ENCODE data around the gene RNF130. TPM values are rescaled to one million over a fixed set of nuclear protein-coding genes. Genes with fewer than 3 reads are reported as not detected.
"Not testable (repeated sequence)": the region's sequence is repeated elsewhere in the genome, so short reads cannot be mapped to it uniquely, and the experiment has no call there.

The RNF130 gene
- total RNA-seq, 1 donor from 2014 or later, result 7.7 TPM

GRCh38 chr5:180098991-180099732 is 27.6 kb upstream of the RNF130 start:
- Mint-ChIP-seq H3K4me3 (no peak overlapping the region), H3K4me1 (ENCODE audit: low read depth) (no peaks in the 10 kb centered on the region), H3K27ac (no peak overlapping the region), H3K9me3 (no peaks in the 10 kb centered on the region), H3K36me3 (ENCODE audit: low read depth) (no peaks in the 10 kb centered on the region), H3K27me3 (ENCODE audit: insufficient read depth) (peaks cover 3% of the 10 kb centered on the region)
- intact Hi-C loops (cut with micrococcal nuclease), result no loop called here
- no peak for DNase-seq (ENCODE audit: low spot score)

DNA sequence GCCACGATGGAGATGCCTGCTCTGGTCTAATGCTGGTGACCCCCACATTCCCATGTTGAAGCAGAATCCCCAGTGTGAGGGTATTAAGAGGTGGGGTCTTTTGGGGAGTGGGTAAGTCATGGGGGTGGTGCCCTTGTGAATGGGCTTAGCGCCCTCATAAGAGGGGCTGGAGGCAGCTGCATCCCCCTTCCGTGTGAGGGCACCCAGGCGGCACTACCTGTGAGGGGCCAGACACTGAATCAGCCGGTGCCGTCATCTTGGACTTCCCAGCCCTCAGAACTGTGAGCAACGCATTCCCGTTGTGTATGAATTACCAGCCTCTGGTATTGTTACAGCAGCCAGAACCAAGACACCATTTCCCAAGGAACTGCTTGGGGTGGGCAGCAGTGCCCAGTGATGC is 27.0 kb upstream of the RNF130 start:
- peaks cover 3% of the 10 kb centered on the region for H3K27me3 Mint-ChIP-seq (ENCODE audit: insufficient read depth)
- H3K9me3 Mint-ChIP-seq, result no peaks in the 10 kb centered on the region
- intact Hi-C loops (cut with micrococcal nuclease), result no loop called here
- no peaks in the 10 kb centered on the region for H3K36me3 Mint-ChIP-seq (ENCODE audit: low read depth)
- no peak overlapping the region for H3K4me3 Mint-ChIP-seq
- no peak for DNase-seq (ENCODE audit: low spot score)
- H3K27ac Mint-ChIP-seq, result no peak overlapping the region
- H3K4me1 Mint-ChIP-seq (ENCODE audit: low read depth), result no peaks in the 10 kb centered on the region

GRCh38 chr5:180097926-180098325 is 26.4 kb upstream of the RNF130 start:
- Mint-ChIP-seq H3K27ac (no peak overlapping the region), H3K4me1 (ENCODE audit: low read depth) (no peaks in the 10 kb centered on the region), H3K27me3 (ENCODE audit: insufficient read depth) (peaks cover 5% of the 10 kb centered on the region), H3K36me3 (ENCODE audit: low read depth) (no peaks in the 10 kb centered on the region), H3K9me3 (no peaks in the 10 kb centered on the region), H3K4me3 (no peak overlapping the region)
- DNase-seq (ENCODE audit: low spot score), result no peak
- intact Hi-C loops (cut with micrococcal nuclease), result no loop called here

DNA sequence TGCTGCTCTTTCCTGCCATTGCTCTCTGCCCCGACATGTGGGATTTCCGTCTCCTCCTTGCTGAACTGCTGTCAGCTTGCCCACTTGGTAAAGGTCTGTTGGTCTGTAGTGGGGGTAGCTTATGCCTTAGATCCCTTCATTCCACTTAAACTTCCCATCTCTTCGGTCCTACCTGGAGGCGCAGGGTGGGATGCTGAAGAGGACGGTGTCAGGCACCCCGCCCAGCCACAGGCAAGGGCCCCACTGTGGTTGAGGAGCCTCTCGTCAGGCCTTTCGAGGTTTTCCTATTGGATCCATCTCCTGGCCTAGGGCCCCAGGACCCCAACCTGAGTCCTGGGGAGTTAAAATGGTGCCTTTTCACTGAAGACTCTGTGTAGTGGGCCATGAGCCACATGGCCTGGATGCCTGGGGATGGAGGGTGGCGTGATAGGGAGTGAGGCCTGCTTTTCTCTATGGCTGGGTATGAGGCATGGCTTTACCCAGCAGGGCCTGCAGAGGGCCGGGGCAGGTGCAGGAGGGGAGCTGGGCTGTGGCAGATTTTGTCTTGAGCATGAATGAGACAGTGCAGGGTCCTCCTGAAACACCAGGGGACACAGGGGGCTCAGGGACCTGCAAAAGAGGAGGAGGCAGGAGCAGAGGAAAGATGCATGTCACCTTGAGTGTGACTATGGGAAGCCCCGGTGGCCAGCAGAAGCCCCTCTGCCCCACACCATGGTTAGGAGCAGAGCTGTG is 25.8 kb upstream of the RNF130 start:
- no peak overlapping the region for H3K27ac Mint-ChIP-seq
- H3K9me3 Mint-ChIP-seq, result no peaks in the 10 kb centered on the region
- no peaks in the 10 kb centered on the region for H3K36me3 Mint-ChIP-seq (ENCODE audit: low read depth)
- intact Hi-C loops (cut with micrococcal nuclease), result no loop called here
- H3K4me3 Mint-ChIP-seq, result no peak overlapping the region
- DNase-seq (ENCODE audit: low spot score), result no peak
- peaks cover 5% of the 10 kb centered on the region for H3K27me3 Mint-ChIP-seq (ENCODE audit: insufficient read depth)
- no peaks in the 10 kb centered on the region for H3K4me1 Mint-ChIP-seq (ENCODE audit: low read depth)

GRCh38 chr5:180096616-180097015 is 25.1 kb upstream of the RNF130 start:
- Mint-ChIP-seq H3K9me3 (no peaks in the 10 kb centered on the region), H3K4me1 (ENCODE audit: low read depth) (no peaks in the 10 kb centered on the region), H3K36me3 (ENCODE audit: low read depth) (no peaks in the 10 kb centered on the region), H3K27ac (no peak overlapping the region), H3K4me3 (no peak overlapping the region), H3K27me3 (ENCODE audit: insufficient read depth) (peaks cover 5% of the 10 kb centered on the region)
- intact Hi-C loops (cut with micrococcal nuclease), result no loop called here
- no peak for DNase-seq (ENCODE audit: low spot score)

DNA sequence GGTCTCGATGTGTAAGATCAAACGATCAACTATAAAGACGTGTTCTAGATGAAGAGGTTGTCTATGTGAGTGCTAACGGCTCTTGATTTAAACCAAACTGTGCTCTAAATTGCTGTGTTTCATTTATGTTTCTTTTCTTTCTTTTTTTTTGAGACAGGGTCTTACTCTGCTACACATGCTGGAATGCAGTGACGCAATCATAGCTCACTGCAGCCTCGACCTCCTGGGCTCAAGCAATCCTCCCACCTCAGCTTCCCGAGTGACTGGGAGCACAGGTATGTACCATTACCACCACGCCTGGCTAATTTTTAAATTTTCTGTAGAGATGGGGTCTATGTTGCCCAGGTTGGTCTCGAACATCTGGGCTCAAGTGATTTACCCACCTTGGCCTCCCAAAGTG is 24.0 kb upstream of the RNF130 start:
- DNase-seq (ENCODE audit: low spot score), result no peak
- intact Hi-C loops (cut with micrococcal nuclease), result no loop called here
- Mint-ChIP-seq H3K27ac (no peak overlapping the region), H3K36me3 (ENCODE audit: low read depth) (no peaks in the 10 kb centered on the region), H3K9me3 (no peaks in the 10 kb centered on the region), H3K4me1 (ENCODE audit: low read depth) (no peaks in the 10 kb centered on the region), H3K4me3 (no peak overlapping the region), H3K27me3 (ENCODE audit: insufficient read depth) (peaks cover 8% of the 10 kb centered on the region)

- peaks cover 4% of the 10 kb centered on the region for H3K4me1 Mint-ChIP-seq (ENCODE audit: low read depth)
- no peaks in the 10 kb centered on the region for H3K36me3 Mint-ChIP-seq (ENCODE audit: low read depth)
- H3K27me3 Mint-ChIP-seq (ENCODE audit: insufficient read depth), result peaks cover 11% of the 10 kb centered on the region
- no peak overlapping the region for H3K27ac Mint-ChIP-seq
- DNase-seq (ENCODE audit: low spot score), result no peak
- H3K9me3 Mint-ChIP-seq, result no peaks in the 10 kb centered on the region
- no peak overlapping the region for H3K4me3 Mint-ChIP-seq
- intact Hi-C loops (cut with micrococcal nuclease), result loop anchor here (5.0 kb wide), 1 partner anchor 187 kb away; the partner anchor contains the start of gene TBC1D9B
Observed at GRCh38 chr5:180093651-180094382, 22.3 kb upstream of the RNF130 start.

DNA sequence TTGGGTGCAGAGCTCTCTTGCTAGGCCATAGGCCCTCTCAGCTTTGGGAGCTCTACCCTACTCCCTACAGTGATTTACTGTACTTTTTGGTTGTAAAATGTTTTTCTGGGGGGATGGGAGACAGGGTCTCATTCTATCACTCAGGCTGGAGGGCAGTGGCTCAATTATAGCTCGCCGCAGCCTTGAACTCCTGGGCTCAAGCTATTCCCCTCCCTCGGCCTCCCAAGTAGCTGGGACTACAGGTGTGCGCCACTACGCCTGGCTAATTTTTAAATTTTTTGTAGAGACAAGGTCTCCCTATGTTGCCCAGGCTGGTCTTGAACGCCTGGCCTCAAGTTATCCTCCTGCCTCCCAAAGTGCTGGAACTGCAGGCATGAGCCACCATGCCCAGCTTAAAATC is 21.7 kb upstream of the RNF130 start:
- DNase-seq (ENCODE audit: low spot score), result no peak
- H3K36me3 Mint-ChIP-seq (ENCODE audit: low read depth), result no peaks in the 10 kb centered on the region
- peaks cover 4% of the 10 kb centered on the region for H3K4me1 Mint-ChIP-seq (ENCODE audit: low read depth)
- H3K9me3 Mint-ChIP-seq, result no peaks in the 10 kb centered on the region
- no peak overlapping the region for H3K4me3 Mint-ChIP-seq
- H3K27ac Mint-ChIP-seq, result no peak overlapping the region
- intact Hi-C loops (cut with micrococcal nuclease), result loop anchor here (5.0 kb wide), 1 partner anchor 186 kb away; the partner anchor contains the start of gene TBC1D9B
- H3K27me3 Mint-ChIP-seq (ENCODE audit: insufficient read depth), result peaks cover 11% of the 10 kb centered on the region

DNA sequence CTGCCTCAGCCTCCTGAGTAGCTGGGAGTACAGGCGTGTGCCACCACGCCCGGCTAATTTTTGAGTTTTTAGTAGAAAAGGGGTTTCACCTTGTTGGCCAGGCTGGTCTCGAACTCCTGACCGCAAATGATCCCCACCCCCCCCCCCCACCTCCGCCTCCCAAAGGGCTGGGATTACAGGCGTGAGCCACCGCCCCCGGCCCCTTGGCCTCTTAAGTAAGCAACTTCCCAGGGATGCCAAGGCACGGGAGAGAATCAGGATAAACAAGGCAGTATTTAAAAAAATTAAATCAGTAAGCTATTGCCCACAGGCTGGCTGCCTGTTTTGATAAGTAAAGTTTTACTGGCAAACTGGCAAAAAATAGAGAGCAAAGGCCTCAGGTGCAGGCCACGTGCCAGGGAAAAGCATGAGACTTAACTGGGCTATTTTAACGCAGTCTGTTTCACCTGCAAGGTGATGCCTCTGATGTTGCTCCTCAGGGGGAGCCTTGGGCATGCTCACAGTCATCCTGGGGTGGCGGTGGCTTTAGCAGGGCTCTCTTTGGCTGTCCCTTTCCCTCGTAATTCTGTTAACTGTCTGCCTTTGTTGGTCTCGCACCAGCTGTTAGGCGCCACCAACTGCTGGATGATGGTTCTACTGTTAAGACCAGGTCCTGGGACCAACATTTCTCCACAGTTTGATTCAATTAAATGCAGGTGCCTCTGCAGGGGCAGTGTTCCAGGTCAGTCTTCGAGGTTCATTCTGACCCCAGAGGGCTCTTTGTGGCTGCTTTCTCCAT is 19.4 kb upstream of the RNF130 start:
- H3K27ac Mint-ChIP-seq, result no peak overlapping the region
- intact Hi-C loops (cut with micrococcal nuclease), result loop anchor here (1.0 to 5.0 kb wide), 4 partner anchors 20 to 328 kb away; partner anchors contain the start of genes RNF130 and TBC1D9B
- H3K36me3 Mint-ChIP-seq (ENCODE audit: low read depth), result no peaks in the 10 kb centered on the region
- peaks cover 12% of the 10 kb centered on the region for H3K27me3 Mint-ChIP-seq (ENCODE audit: insufficient read depth)
- no peak for DNase-seq (ENCODE audit: low spot score)
- H3K4me3 Mint-ChIP-seq, result peak overlapping the region; percentile 53
- peaks cover 4% of the 10 kb centered on the region for H3K4me1 Mint-ChIP-seq (ENCODE audit: low read depth)
- H3K9me3 Mint-ChIP-seq, result no peaks in the 10 kb centered on the region

GRCh38 chr5:180090098-180090768 is 18.7 kb upstream of the RNF130 start:
- peak overlapping the region; percentile 79 for H3K4me3 Mint-ChIP-seq
- H3K9me3 Mint-ChIP-seq, result no peaks in the 10 kb centered on the region
- intact Hi-C loops (cut with micrococcal nuclease), result loop anchor here (1.0 to 5.0 kb wide), 4 partner anchors 19 to 327 kb away; partner anchors contain the start of genes RNF130 and TBC1D9B
- H3K27ac Mint-ChIP-seq, result no peak overlapping the region
- peaks cover 4% of the 10 kb centered on the region for H3K4me1 Mint-ChIP-seq (ENCODE audit: low read depth)
- peaks cover 12% of the 10 kb centered on the region for H3K27me3 Mint-ChIP-seq (ENCODE audit: insufficient read depth)
- peak; percentile 61 for DNase-seq (ENCODE audit: low spot score)
- no peaks in the 10 kb centered on the region for H3K36me3 Mint-ChIP-seq (ENCODE audit: low read depth)

GRCh38 chr5:180089628-180090027 is 18.1 kb upstream of the RNF130 start:
- not testable (repeated sequence) for H3K27ac Mint-ChIP-seq; DNase-seq (ENCODE audit: low spot score); H3K4me1 Mint-ChIP-seq (ENCODE audit: low read depth); H3K4me3 Mint-ChIP-seq; H3K9me3 Mint-ChIP-seq; H3K36me3 Mint-ChIP-seq (ENCODE audit: low read depth)
- intact Hi-C loops (cut with micrococcal nuclease), result loop anchor here (1.0 to 5.0 kb wide), 4 partner anchors 18 to 326 kb away; partner anchors contain the start of genes RNF130 and TBC1D9B
- H3K27me3 Mint-ChIP-seq (ENCODE audit: insufficient read depth), result peaks cover 11% of the 10 kb centered on the region

- no peak overlapping the region for H3K4me3 Mint-ChIP-seq
- intact Hi-C loops (cut with micrococcal nuclease), result no loop called here
- no peak overlapping the region for H3K27ac Mint-ChIP-seq
- H3K9me3 Mint-ChIP-seq, result no peaks in the 10 kb centered on the region
- DNase-seq (ENCODE audit: low spot score), result no peak
- H3K4me1 Mint-ChIP-seq (ENCODE audit: low read depth), result peaks cover 4% of the 10 kb centered on the region
- H3K36me3 Mint-ChIP-seq (ENCODE audit: low read depth), result no peaks in the 10 kb centered on the region
- peaks cover 11% of the 10 kb centered on the region for H3K27me3 Mint-ChIP-seq (ENCODE audit: insufficient read depth)
Observed at GRCh38 chr5:180088561-180088960, 17.0 kb upstream of the RNF130 start.
